ENCODE data around the gene SNRK. TPM values are rescaled to one million over a fixed set of nuclear protein-coding genes. Genes with fewer than 3 reads are reported as not detected.

The SNRK gene
- polyA plus RNA-seq, 1 experiment = 11.4 TPM

DNA sequence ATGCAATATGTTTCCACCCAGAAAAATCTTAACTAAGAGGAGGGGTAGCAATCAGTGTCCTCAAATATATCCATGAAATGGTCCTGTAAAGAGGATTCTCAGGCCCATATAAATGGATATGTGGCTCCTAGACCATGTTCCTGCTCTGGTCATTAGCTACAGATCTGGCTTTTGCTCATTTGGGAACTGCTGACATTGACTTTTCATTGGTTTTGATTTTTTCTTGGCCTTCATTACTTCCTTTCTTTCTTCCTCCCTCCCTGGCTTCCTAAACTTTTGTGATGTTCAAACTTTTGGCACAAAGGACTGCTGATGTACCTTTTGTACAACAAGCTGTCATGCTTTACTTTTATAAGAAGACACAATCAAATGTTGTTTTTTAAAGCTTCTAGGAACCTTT, 41.6 kb upstream of the SNRK start:
- no peak overlapping the region for H3K4me3 ChIP-seq (ENCODE audit: low read depth, low read length)
- CTCF ChIA-PET = interaction anchor here (1.4 to 1.8 kb wide), 2 partner anchors 10 to 283 kb away, joined by 3 to 4 read pairs; no protein-coding TSS in a partner anchor
- POLR2A ChIA-PET = no interaction called here
- H3K9me3 ChIP-seq (ENCODE audit: control insufficient read depth, insufficient read depth, low read length) = no peaks in the 10 kb centered on the region; the same call in 1 of the 2 replicates
- peaks cover 11% of the 10 kb centered on the region for H3K27me3 ChIP-seq (ENCODE audit: control insufficient read depth, insufficient read depth, low read length)
- no peak for DNase-seq (ENCODE audit: low read depth, low spot score)
- H3K27ac ChIP-seq (ENCODE audit: low read depth, low read length) = no peak overlapping the region
- TF ChIP-seq, protein P1, sequence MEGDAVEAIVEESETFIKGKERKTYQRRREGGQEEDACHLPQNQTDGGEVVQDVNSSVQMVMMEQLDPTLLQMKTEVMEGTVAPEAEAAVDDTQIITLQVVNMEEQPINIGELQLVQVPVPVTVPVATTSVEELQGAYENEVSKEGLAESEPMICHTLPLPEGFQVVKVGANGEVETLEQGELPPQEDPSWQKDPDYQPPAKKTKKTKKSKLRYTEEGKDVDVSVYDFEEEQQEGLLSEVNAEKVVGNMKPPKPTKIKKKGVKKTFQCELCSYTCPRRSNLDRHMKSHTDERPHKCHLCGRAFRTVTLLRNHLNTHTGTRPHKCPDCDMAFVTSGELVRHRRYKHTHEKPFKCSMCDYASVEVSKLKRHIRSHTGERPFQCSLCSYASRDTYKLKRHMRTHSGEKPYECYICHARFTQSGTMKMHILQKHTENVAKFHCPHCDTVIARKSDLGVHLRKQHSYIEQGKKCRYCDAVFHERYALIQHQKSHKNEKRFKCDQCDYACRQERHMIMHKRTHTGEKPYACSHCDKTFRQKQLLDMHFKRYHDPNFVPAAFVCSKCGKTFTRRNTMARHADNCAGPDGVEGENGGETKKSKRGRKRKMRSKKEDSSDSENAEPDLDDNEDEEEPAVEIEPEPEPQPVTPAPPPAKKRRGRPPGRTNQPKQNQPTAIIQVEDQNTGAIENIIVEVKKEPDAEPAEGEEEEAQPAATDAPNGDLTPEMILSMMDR (IDR thresholded peaks at IDR 0.05; ENCODE audit: low read depth, low read length) = no peak

DNA sequence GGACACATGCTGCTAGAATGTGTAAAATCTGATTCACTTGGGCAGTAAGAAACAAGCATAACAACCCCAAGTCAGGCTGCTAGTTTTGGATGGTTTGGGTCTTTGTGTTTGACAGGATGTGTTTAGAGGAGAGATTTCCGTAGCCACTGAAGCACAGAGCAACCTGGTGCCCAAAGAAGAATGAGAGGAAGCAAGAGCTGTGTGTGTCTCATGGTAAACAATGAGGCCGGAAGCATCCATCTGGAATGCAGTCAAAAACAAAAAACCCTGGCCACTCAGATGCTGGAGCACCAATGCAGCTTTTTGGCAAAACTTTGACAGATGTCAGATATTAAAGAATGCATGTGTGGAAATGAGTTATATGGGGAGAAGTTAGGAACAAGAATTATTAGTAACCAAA, 39.4 kb upstream of the SNRK start:
- Histone ChIP-seq H3K27ac (ENCODE audit: low read depth, low read length) (no peak overlapping the region), H3K4me3 (ENCODE audit: low read depth, low read length) (no peak overlapping the region), H3K9me3 (ENCODE audit: control insufficient read depth, insufficient read depth, low read length) (no peaks in the 10 kb centered on the region; the same call in 1 of the 2 replicates), H3K27me3 (ENCODE audit: control insufficient read depth, insufficient read depth, low read length) (peaks cover 11% of the 10 kb centered on the region)
- DNase-seq (ENCODE audit: low read depth, low spot score) = no peak
- ChIA-PET POLR2A (no interaction called here), CTCF (no interaction called here)
- TF ChIP-seq, protein P1 (IDR thresholded peaks at IDR 0.05; ENCODE audit: low read depth, low read length) = no peak

- ChIA-PET POLR2A (no interaction called here), CTCF (no interaction called here)
- peaks cover 14% of the 10 kb centered on the region for H3K27me3 ChIP-seq (ENCODE audit: control insufficient read depth, insufficient read depth, low read length)
- H3K27ac ChIP-seq (ENCODE audit: low read depth, low read length) = no peak overlapping the region
- H3K9me3 ChIP-seq (ENCODE audit: control insufficient read depth, insufficient read depth, low read length) = no peaks in the 10 kb centered on the region; the same call in 1 of the 2 replicates
- no peak overlapping the region for H3K4me3 ChIP-seq (ENCODE audit: low read depth, low read length)
- no peak for DNase-seq (ENCODE audit: low read depth, low spot score)
- TF ChIP-seq, protein P1 (IDR thresholded peaks at IDR 0.05; ENCODE audit: low read depth, low read length) = no peak
Observed at GRCh38 chr3:43247561-43248184, 38.7 kb upstream of the SNRK start.

DNA sequence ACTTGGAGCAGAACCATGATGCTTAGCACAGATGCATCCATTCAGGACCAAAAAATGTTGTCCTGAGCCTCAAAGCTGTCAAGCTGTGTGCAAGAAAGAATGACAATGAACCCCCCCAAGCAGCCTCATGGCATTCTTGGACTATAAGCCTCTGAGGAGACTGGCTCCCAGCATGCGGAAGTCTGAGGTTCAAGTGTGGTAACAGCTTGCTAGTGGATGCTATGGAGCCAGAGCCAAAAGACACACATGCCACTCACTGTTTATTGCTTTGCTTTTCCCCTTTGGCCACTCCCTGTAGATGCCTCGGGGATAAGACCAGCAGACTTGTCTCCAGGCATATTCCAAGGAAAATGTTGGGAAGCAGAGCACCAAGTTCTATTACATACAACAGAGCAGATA, 38.2 kb upstream of the SNRK start:
- Histone ChIP-seq H3K9me3 (ENCODE audit: control insufficient read depth, insufficient read depth, low read length) (no peaks in the 10 kb centered on the region), H3K4me3 (ENCODE audit: low read depth, low read length) (no peak overlapping the region), H3K27ac (ENCODE audit: low read depth, low read length) (no peak overlapping the region), H3K27me3 (ENCODE audit: control insufficient read depth, insufficient read depth, low read length) (peaks cover 14% of the 10 kb centered on the region)
- no peak for DNase-seq (ENCODE audit: low read depth, low spot score)
- CTCF ChIA-PET = no interaction called here
- POLR2A ChIA-PET = no interaction called here
- TF ChIP-seq, protein P1 (IDR thresholded peaks at IDR 0.05; ENCODE audit: low read depth, low read length) = no peak

DNA sequence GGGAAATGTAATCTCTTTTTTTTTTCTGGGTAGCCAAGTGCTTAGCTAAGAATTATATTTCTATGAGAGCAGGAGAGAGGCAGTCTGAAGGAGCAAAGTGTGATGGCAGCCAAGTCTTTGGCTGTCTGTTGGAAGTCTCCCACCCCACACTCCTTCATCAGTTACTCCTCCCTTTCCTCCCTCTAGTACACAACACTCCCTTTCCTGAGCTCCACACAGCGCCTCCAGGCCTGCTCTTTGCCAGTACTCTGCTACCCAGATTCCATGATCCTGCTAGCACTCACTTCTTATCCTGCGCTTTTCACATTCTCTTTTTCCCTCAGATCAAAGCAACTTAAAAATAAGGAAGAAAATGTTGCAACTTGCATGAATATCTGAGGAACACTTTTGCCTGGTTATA, 37.4 kb upstream of the SNRK start:
- Histone ChIP-seq H3K9me3 (ENCODE audit: control insufficient read depth, insufficient read depth, low read length) (no peaks in the 10 kb centered on the region), H3K4me3 (ENCODE audit: low read depth, low read length) (no peak overlapping the region), H3K27ac (ENCODE audit: low read depth, low read length) (no peak overlapping the region), H3K27me3 (ENCODE audit: control insufficient read depth, insufficient read depth, low read length) (peaks cover 14% of the 10 kb centered on the region)
- TF ChIP-seq, protein P1 (IDR thresholded peaks at IDR 0.05; ENCODE audit: low read depth, low read length) = no peak
- CTCF ChIA-PET = no interaction called here
- POLR2A ChIA-PET = no interaction called here
- no peak for DNase-seq (ENCODE audit: low read depth, low spot score)
